GM18526 (cell line): ENCODE measurements around the gene ERVMER34-1.

Experiments used
- POLR2A ChIP-seq: IDR thresholded peaks from 3 replicates; pipeline ENCODE4 v1.6.1; 2011; ENCODE audit not compliant: insufficient read length; ENCODE audit errors: extremely low read depth

Gene ERVMER34-1

DNA sequence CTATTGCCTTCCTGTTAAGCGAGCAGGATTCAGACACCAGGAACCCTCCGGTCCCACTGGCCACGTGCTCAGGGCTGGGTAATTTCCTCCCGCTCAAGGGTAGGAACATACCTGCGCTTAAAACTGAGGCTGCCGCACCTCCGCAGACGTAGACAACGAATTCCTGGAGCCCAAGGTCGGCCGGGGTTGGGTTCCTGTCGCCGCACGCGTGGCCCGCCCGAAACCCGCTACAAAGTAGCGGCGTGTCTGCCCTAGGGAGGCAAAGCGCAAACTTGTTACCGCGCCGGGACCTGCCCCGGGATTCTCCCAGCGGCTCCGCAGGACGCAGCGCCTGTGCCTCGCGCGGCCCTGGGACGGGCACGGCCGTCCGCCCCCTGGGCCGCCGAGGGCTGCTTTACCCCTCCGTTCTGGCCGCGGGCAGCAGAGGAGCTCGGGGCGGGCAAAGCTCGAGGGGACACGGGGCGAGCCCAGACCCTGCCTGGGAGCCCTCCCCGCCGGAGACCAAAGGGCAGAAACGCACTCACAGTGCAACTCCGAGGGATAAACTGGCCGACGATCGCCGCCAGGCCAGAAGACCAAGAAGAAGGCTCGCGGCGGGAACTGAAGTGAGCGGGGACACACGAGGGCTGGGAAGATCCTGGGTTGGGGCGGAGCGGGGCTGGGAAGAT, at the start of gene ERVMER34-1:
TSS of gene ERVMER34-1 (minus strand) at position 607 of the 668 bp plus-strand sequence. CDS start 5,905 bp downstream, outside the sequence.
- TF ChIP-seq POLR2A = no peak

DNA sequence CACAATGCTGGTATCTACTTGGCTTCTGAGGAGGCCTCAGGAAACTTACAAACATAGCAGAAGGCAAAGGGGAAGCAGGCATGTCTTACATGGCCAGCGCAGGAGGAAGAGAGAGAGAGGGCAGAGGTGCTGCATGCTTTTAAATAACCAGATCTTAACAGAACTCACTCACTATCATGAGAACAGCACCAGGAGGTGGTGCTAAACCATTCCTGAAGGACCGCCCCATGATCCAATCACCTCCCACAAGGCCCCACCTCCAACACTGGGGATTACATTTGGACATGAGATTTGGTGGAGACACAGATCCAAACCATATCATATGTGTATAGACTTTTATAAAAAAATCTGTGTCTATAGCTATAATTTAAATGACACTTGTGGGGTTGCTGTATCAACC, 48.6 kb upstream of the ERVMER34-1 start:
- no peak for TF ChIP-seq POLR2A

DNA sequence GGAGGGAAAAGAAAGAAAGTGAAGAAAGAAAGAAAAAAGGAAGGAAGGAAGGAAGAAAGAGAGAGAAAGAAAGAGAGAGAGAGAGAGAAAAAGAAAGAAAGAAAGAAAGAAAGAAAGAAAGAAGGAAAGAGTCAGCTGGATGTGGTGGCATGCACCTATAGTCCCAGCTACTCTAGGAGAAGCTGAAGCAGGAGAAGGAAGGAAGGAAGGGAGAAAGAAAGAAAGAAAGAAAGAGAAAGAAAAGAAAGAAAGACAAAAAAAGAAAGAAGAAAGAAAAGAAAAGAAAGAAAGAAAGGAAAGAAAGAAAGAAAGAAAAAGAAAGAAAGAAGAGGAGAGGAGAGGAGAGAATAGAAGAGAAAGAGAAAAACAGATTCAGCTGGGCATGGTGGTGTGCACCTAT, 44.3 kb upstream of the ERVMER34-1 start:
- no peak for TF ChIP-seq POLR2A

GRCh38 chr4:52791936-52792335, 40.7 kb upstream of the ERVMER34-1 start:
- TF ChIP-seq POLR2A = no peak

GRCh38 chr4:52789774-52790173, 38.5 kb upstream of the ERVMER34-1 start:
- TF ChIP-seq POLR2A = no peak

DNA sequence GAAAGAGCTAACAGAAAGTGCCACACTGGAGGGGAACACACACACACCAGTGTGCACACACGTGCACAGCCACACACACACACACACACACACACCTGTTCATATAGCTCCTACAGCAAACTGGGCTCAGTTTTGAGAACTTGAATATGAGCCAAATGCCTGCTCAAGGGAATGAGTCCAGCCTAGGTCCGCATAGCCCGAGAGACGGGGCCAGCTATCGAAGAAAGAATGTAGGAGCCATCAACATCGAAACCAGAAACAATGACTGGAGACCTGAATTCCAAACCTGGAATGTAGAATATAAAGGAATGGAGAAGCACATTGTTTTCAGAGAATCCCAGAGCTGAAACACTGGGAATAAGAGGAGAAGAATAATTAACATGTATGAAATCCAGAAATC, 37.6 kb upstream of the ERVMER34-1 start:
- TF ChIP-seq POLR2A = no peak

- TF ChIP-seq POLR2A = no peak
Observed at GRCh38 chr4:52783069-52783468, 31.8 kb upstream of the ERVMER34-1 start.

DNA sequence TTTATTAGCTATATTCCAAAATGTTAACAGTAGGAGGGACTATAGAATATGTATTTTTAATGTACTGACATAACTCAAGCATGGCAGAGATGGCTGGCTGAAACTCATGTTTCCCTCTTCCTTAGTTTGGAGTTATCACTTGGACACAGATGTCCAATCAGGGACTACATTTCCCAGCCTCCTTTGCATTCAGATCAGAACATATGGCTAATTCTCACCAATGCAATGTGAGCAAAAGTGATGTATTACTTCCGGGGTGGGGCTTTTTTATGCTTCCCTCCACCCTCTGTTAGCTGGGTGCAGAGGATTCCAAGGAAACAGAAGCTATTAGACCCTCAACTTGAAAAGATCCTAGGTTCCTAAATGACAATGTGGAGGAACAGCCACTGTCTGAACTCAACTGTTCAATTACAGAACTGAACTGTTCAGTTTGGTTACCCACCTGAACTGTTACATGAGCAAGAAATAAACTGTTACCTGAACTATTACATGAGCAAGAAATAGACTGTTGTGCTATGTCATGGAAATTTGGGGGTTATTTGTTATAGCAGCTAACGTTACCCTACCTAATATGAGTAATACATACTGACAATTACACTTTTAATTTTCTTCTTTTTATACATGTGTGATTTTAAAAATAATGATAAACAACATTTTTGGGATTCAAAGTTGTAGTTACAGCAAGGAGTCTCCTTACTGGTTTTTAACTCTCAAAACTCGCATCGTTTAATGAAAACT, 29.6 kb upstream of the ERVMER34-1 start:
- no peak for TF ChIP-seq POLR2A

GRCh38 chr4:52780206-52780605, 29.0 kb upstream of the ERVMER34-1 start:
- no peak for TF ChIP-seq POLR2A

DNA sequence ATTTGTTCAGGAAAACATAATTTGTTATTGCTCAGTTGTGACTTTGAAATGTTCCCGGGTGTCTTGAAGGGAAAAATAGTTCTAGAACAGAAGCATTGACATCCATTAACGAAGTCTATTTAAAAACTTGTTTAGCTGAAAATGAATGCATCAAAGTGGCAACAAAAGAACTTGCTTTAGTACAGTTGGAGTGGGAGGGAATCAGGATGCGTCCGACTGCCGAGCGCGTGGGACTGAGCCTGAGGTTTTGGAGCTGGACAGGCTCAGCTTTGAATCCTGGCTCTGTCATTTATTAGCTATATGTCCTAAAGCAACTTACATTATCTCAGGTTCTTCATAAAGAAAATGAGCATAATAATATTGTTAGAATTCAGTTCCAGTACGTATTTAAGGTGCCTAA, 9.0 kb upstream of the ERVMER34-1 start:
- TF ChIP-seq POLR2A = no peak

GRCh38 chr4:52755426-52755825, 4.2 kb upstream of the ERVMER34-1 start:
- no peak for TF ChIP-seq POLR2A

DNA sequence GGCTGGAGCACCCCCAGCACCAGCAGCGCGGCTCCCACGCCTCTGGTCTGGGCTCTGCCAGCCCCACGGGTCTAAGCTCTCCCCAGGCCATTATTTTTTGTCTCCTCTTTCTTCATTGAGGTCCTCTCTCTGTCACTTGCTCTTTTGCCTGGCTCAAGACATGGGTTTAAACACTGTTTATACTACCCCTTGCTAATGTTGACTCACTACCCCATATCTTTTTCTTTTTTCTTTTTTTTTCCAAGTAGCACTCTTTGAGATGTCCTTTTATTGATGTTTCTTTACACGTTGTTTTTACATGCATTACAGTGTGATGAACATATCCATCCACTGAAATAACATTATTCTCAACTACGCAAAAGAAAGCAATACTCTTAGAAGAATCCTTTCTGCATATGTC, 1.7 kb upstream of the ERVMER34-1 start:
- TF ChIP-seq POLR2A = no peak

DNA sequence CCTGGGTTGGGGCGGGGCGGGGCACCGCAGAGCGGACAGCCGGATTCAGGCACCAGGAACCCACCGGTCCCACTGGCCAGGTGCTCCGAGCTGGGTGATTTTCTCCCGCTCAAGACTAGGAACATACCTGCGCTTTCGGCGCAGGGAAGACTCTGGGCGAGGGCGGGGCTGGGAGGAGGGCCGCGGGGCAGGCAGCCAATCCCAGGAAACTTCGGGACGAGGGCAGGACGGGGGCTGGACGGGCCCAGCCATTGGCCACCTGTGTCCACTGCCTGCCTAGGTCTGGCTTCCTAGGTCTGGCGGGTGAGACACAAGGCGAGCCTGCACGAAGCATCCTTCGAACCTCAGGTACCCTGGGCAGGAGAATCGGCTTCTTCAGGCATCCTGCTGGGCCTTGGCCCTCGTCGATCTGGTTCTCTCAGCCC, 274 bp upstream of the ERVMER34-1 start:
- no peak for TF ChIP-seq POLR2A

GRCh38 chr4:52750213-52750612, 1.0 kb downstream of the ERVMER34-1 start:
- TF ChIP-seq POLR2A = no peak

DNA sequence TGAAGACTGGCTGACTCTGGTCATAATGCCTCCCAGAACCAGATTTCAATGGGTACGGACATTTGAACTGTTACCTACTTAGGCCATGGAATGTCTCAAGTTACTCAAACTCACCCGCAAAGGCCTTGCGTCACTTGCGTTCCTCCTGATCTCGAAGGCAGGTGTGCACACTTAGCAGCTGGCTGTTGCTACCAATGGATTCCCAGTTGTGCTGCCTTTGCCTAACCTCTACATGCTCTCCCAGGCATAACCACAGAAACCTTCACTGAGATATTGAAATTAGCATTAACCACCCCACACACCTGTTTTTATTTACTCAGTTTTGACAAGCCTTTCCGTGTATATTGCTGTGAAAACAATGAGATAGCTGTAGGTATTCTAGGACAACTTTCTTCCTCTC, 2.8 kb downstream of the ERVMER34-1 start:
- TF ChIP-seq POLR2A = no peak

DNA sequence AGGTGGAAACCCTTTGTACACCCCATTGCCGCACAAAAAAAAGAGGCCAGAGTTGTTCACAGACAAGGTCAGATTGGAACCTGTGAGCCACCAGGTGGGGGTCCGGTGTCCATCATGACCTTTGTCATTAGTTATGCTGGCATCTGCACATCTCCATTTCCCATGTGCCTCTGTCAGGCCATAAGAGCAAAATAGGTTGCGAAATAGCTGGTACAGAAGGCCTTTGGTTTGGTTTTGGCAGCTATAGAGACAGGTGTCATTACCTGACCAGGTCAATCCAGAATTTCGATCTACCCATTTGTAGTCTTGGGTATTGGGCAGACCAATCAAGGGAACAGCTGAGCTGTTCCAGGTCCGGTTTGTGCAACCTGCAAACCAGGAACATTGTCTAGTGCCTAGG, 6.6 kb downstream of the ERVMER34-1 start:
- no peak for TF ChIP-seq POLR2A
